Vagina (tissue), 2 donors: ENCODE measurements around the gene SAMD4A. TPM values are rescaled to one million over a fixed set of nuclear protein-coding genes. Genes with fewer than 3 reads are reported as not detected.

Experiments
- DNase-seq, 2 donors: peaks; one replicate each; pipeline ENCODE4 v3.0.0-alpha.2; 2017; ENCODE audit errors: extremely low spot score in 2 of 2
- H3K27ac ChIP-seq: fragments of 200-600 bp; sonication (generic); one replicate; pipeline ENCODE4 v1.5.1; 2019
- H3K27me3 ChIP-seq: fragments of 200-600 bp; sonication (generic); one replicate; pipeline ENCODE4 v1.5.1; 2019
- H3K36me3 ChIP-seq, 2 donors: fragments of 200-600 bp; sonication (generic); one replicate each; pipeline ENCODE4 v1.5.1; 2017 to 2019
- H3K4me1 ChIP-seq: fragments of 200-600 bp; sonication (generic); one replicate; pipeline ENCODE4 v1.5.1; 2019
- H3K4me3 ChIP-seq, 2 donors: fragments of 200-600 bp; sonication (generic); 1 replicate in 1 of 2; 2 replicates in 1 of 2; pipeline ENCODE4 v1.5.1; 2016 to 2019
- H3K9me3 ChIP-seq: fragments of 200-600 bp; sonication (generic); one replicate; pipeline ENCODE4 v1.5.1; 2019
- POLR2A ChIP-seq, 2 donors: fragments of 450-650 bp; IDR thresholded peaks; one replicate each; pipeline ENCODE4 v1.6.1; 2017; ENCODE audit warnings: antibody characterized with exemption in 2 of 2, mild to moderate bottlenecking in 2 of 2, moderate library complexity in 2 of 2
- POLR2AphosphoS5 ChIP-seq, 2 donors: sonication (generic); formaldehyde crosslinking; IDR thresholded peaks; one replicate each; pipeline ENCODE4 v1.9.0; 2017; ENCODE audit warnings: antibody characterized with exemption in 2 of 2, mild to moderate bottlenecking in 2 of 2, low read depth in 1 of 2; ENCODE audit not compliant: insufficient read depth in 1 of 2
- intact Hi-C: fragments of 100-400 bp; cut with DNase I; formaldehyde crosslinking; loops from one replicate; pipeline ENCODE4 v1.15.1; 2023
- total RNA-seq: library from RNA; depleted of rRNA; stranded (reverse); fragments of >200 nt; gene quantifications from one replicate; pipeline ENCODE4 v1.2.3, GENCODE V29; 2016
- TF ChIP-seq, protein P1 (sequence below), 3 experiments: fragments of 450-650 bp in 2 of 3; fragments of 200-600 bp in 1 of 3; sonication (generic) in 1 of 3; IDR thresholded peaks; one replicate each; pipeline ENCODE4 v1.5.1; 2017 to 2019; ENCODE audit warnings: antibody characterized with exemption in 3 of 3, mild to moderate bottlenecking in 2 of 3, moderate library complexity in 2 of 3

Gene SAMD4A
- total RNA-seq, 1 donor from 2014 or later: 43.0 TPM

GRCh38 chr14:54599966-54600716 lies 33.2 kb downstream of the SAMD4A start:
- intact Hi-C loops: no loop called here
- H3K4me1 ChIP-seq: peaks cover 27% of the 10 kb centered on the region
- no peaks in the 10 kb centered on the region for H3K27me3 ChIP-seq
- DNase-seq: no peak
- H3K4me3 ChIP-seq: no peak overlapping the region
- TF ChIP-seq POLR2AphosphoS5 (IDR thresholded peaks at IDR 0.05; ENCODE audit: insufficient read depth in 1 of 2, low read depth in 1 of 2) (no peak), POLR2A (IDR thresholded peaks at IDR 0.05) (no peak)
- TF ChIP-seq, protein P1, sequence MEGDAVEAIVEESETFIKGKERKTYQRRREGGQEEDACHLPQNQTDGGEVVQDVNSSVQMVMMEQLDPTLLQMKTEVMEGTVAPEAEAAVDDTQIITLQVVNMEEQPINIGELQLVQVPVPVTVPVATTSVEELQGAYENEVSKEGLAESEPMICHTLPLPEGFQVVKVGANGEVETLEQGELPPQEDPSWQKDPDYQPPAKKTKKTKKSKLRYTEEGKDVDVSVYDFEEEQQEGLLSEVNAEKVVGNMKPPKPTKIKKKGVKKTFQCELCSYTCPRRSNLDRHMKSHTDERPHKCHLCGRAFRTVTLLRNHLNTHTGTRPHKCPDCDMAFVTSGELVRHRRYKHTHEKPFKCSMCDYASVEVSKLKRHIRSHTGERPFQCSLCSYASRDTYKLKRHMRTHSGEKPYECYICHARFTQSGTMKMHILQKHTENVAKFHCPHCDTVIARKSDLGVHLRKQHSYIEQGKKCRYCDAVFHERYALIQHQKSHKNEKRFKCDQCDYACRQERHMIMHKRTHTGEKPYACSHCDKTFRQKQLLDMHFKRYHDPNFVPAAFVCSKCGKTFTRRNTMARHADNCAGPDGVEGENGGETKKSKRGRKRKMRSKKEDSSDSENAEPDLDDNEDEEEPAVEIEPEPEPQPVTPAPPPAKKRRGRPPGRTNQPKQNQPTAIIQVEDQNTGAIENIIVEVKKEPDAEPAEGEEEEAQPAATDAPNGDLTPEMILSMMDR (IDR thresholded peaks at IDR 0.05): no peak
- no peaks in the 10 kb centered on the region for H3K9me3 ChIP-seq
- H3K36me3 ChIP-seq: no peaks in the 10 kb centered on the region
- no peak overlapping the region for H3K27ac ChIP-seq

- H3K9me3 ChIP-seq: no peaks in the 10 kb centered on the region
- TF ChIP-seq, protein P1 (IDR thresholded peaks at IDR 0.05): no peak
- TF ChIP-seq POLR2AphosphoS5 (IDR thresholded peaks at IDR 0.05; ENCODE audit: insufficient read depth in 1 of 2, low read depth in 1 of 2): no peak
- TF ChIP-seq POLR2A (IDR thresholded peaks at IDR 0.05): no peak
- no peak overlapping the region for H3K27ac ChIP-seq
- no peaks in the 10 kb centered on the region for H3K36me3 ChIP-seq
- peaks cover 27% of the 10 kb centered on the region for H3K4me1 ChIP-seq
- H3K4me3 ChIP-seq: no peak overlapping the region
- no peaks in the 10 kb centered on the region for H3K27me3 ChIP-seq
- intact Hi-C loops: no loop called here
- DNase-seq: no peak
Observed at GRCh38 chr14:54600717-54601109, 33.8 kb downstream of the SAMD4A start.

GRCh38 chr14:54603362-54603761 lies 36.4 kb downstream of the SAMD4A start:
- TF ChIP-seq POLR2AphosphoS5 (IDR thresholded peaks at IDR 0.05; ENCODE audit: insufficient read depth in 1 of 2, low read depth in 1 of 2) (no peak), POLR2A (IDR thresholded peaks at IDR 0.05) (no peak)
- TF ChIP-seq, protein P1 (IDR thresholded peaks at IDR 0.05): no peak
- H3K4me1 ChIP-seq: peaks cover 35% of the 10 kb centered on the region
- H3K27ac ChIP-seq: no peak overlapping the region

GRCh38 chr14:54606178-54606577 lies 39.2 kb downstream of the SAMD4A start:
- Histone ChIP-seq H3K4me3 (no peak overlapping the region), H3K4me1 (peaks cover 15% of the 10 kb centered on the region), H3K9me3 (no peaks in the 10 kb centered on the region), H3K27ac (no peak overlapping the region), H3K36me3 (no peaks in the 10 kb centered on the region), H3K27me3 (no peaks in the 10 kb centered on the region)
- intact Hi-C loops: no loop called here
- TF ChIP-seq POLR2AphosphoS5 (IDR thresholded peaks at IDR 0.05; ENCODE audit: insufficient read depth in 1 of 2, low read depth in 1 of 2) (no peak), POLR2A (IDR thresholded peaks at IDR 0.05) (no peak)
- TF ChIP-seq, protein P1 (IDR thresholded peaks at IDR 0.05): no peak
- no peak for DNase-seq

More at GRCh38 chr14:54603362-54603761, 36.4 kb downstream of the SAMD4A start:
- intact Hi-C loops: no loop called here
- Histone ChIP-seq H3K27me3 (no peaks in the 10 kb centered on the region), H3K36me3 (no peaks in the 10 kb centered on the region), H3K9me3 (no peaks in the 10 kb centered on the region), H3K4me3 (no peak overlapping the region)
- no peak for DNase-seq

DNA sequence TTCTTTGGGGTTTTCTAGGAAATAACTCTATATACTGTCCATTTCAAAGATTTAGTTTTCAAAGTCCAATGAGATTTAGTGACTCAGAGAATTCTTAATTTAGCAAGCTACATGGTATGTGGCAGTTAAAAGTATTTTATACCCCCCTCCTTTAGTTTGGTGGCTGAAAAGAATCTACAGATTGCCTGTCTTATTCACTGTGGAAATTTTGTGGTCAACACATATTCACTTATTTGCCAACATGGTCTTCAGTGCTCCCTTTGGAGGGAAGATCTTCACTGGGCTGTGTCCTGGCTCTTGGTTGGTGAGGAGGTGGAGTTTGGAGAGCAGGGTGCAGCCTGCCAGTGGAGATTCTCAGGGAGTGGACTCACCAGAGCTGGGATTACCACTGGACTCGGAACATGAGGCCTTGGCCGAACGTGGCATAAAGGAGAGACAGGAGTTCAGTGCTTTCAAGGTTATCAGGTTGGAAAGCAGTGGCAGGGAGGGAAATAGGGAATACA lies 39.8 kb downstream of the SAMD4A start:
- TF ChIP-seq POLR2AphosphoS5 (IDR thresholded peaks at IDR 0.05; ENCODE audit: insufficient read depth in 1 of 2, low read depth in 1 of 2) (no peak), POLR2A (IDR thresholded peaks at IDR 0.05) (no peak)
- TF ChIP-seq, protein P1 (IDR thresholded peaks at IDR 0.05): no peak
- intact Hi-C loops: no loop called here
- H3K9me3 ChIP-seq: no peaks in the 10 kb centered on the region
- no peak overlapping the region for H3K27ac ChIP-seq
- no peaks in the 10 kb centered on the region for H3K27me3 ChIP-seq
- DNase-seq: no peak
- H3K4me3 ChIP-seq: no peak overlapping the region
- H3K4me1 ChIP-seq: peaks cover 15% of the 10 kb centered on the region
- no peaks in the 10 kb centered on the region for H3K36me3 ChIP-seq
